H9 (cell line): ENCODE data around the gene UPF2. TPM values are rescaled to one million over a fixed set of nuclear protein-coding genes. Genes with fewer than 3 reads are reported as not detected.

Experiments
- DNase-seq: peaks from one replicate; pipeline ENCODE4 v3.0.0-alpha.2; 2017
- H2AFZ ChIP-seq: one replicate; pipeline ENCODE4 v1.6.1; 2013; ENCODE audit warnings: mild to moderate bottlenecking, low read length, control low read depth, moderate library complexity
- H2AK5ac ChIP-seq: 2 replicates; pipeline ENCODE4 v1.6.1; 2013; ENCODE audit warnings: low read length, control low read depth, mixed read lengths; ENCODE audit not compliant: insufficient read length
- H2BK120ac ChIP-seq: one replicate; pipeline ENCODE4 v1.6.1; 2013; ENCODE audit warnings: low read depth, mild to moderate bottlenecking, low read length, control low read depth, inconsistent platforms; ENCODE audit not compliant: poor library complexity, severe bottlenecking
- H2BK12ac ChIP-seq: 2 replicates; pipeline ENCODE4 v1.6.1; 2013; ENCODE audit warnings: low read length, control low read depth, mixed read lengths, low read depth; ENCODE audit not compliant: insufficient read length
- H2BK15ac ChIP-seq: 2 replicates; pipeline ENCODE4 v1.6.1; 2013; ENCODE audit warnings: low read depth, low read length, control low read depth
- H2BK20ac ChIP-seq: one replicate; pipeline ENCODE4 v1.6.1; 2013; ENCODE audit warnings: low read depth, mild to moderate bottlenecking, low read length, control low read depth, inconsistent platforms; ENCODE audit not compliant: poor library complexity, severe bottlenecking
- H2BK5ac ChIP-seq: 2 replicates; pipeline ENCODE4 v1.6.1; 2013; ENCODE audit warnings: low read length, control low read depth, mixed read lengths; ENCODE audit not compliant: insufficient read length
- H3K14ac ChIP-seq: 2 replicates; pipeline ENCODE4 v1.6.1; 2013; ENCODE audit warnings: low read length, control low read depth; ENCODE audit not compliant: insufficient read depth
- H3K18ac ChIP-seq: 2 replicates; pipeline ENCODE4 v1.6.1; 2013; ENCODE audit warnings: low read depth, mild to moderate bottlenecking, mixed read lengths, low read length, control low read depth; ENCODE audit not compliant: insufficient read length
- H3K23ac ChIP-seq: 2 replicates; pipeline ENCODE4 v1.6.1; 2013; ENCODE audit warnings: low read length, control low read depth, mixed read lengths, low read depth; ENCODE audit not compliant: insufficient read length
- H3K23me2 ChIP-seq: 2 replicates; pipeline ENCODE4 v1.6.1; 2013; ENCODE audit warnings: low read depth, mild to moderate bottlenecking, mixed read lengths, low read length, control low read depth; ENCODE audit not compliant: insufficient read length, poor library complexity, severe bottlenecking
- H3K27ac ChIP-seq: 2 replicates; pipeline ENCODE4 v1.5.1; 2013; ENCODE audit warnings: low read length, control low read depth, mixed read lengths, low read depth; ENCODE audit not compliant: insufficient read length
- H3K27me3 ChIP-seq: 2 replicates; pipeline ENCODE4 v1.6.1; 2013; ENCODE audit warnings: low read length, control low read depth, inconsistent platforms; ENCODE audit not compliant: insufficient read depth
- H3K4ac ChIP-seq: 2 replicates; pipeline ENCODE4 v1.6.1; 2013; ENCODE audit warnings: low read depth, mild to moderate bottlenecking, control low read depth, inconsistent platforms, low read length, moderate library complexity
- H3K4me1 ChIP-seq: 2 replicates; pipeline ENCODE4 v1.6.1; 2013; ENCODE audit warnings: low read length, control low read depth, inconsistent platforms; ENCODE audit not compliant: insufficient read depth
- H3K4me2 ChIP-seq: 2 replicates; pipeline ENCODE4 v1.6.1; 2013; ENCODE audit warnings: low read length, control low read depth, mixed read lengths; ENCODE audit not compliant: insufficient read length, insufficient read depth
- H3K56ac ChIP-seq: 2 replicates; pipeline ENCODE4 v1.6.1; 2013; ENCODE audit warnings: low read depth, mild to moderate bottlenecking, mixed read lengths, low read length, control low read depth; ENCODE audit not compliant: insufficient read length
- H3K79me1 ChIP-seq: 2 replicates; pipeline ENCODE4 v1.6.1; 2013; ENCODE audit warnings: low read depth, mild to moderate bottlenecking, moderate library complexity, low read length, control low read depth, inconsistent platforms; ENCODE audit not compliant: insufficient read depth, poor library complexity, severe bottlenecking
- H3K79me2 ChIP-seq: 2 replicates; pipeline ENCODE4 v1.6.1; 2013; ENCODE audit warnings: low read length, control low read depth, inconsistent platforms; ENCODE audit not compliant: insufficient read depth
- H3K9ac ChIP-seq: 2 replicates; pipeline ENCODE4 v1.6.1; 2013; ENCODE audit warnings: low read length, control low read depth, mixed read lengths; ENCODE audit not compliant: insufficient read length; ENCODE audit errors: extremely low read depth
- H3K9me3 ChIP-seq: one replicate; pipeline ENCODE4 v1.6.1; 2013; ENCODE audit warnings: low read depth, low read length, inconsistent platforms; ENCODE audit not compliant: control insufficient read depth
- H3T11ph ChIP-seq: one replicate; pipeline ENCODE4 v1.6.1; 2013; ENCODE audit warnings: mild to moderate bottlenecking, low read length, control low read depth, inconsistent platforms
- H4K20me1 ChIP-seq: one replicate; pipeline ENCODE4 v1.6.1; 2013; ENCODE audit not compliant: control insufficient read depth, insufficient read length, insufficient read depth
- H4K5ac ChIP-seq: 2 replicates; pipeline ENCODE4 v1.6.1; 2013; ENCODE audit warnings: low read depth, mild to moderate bottlenecking, mixed read lengths, low read length, control low read depth; ENCODE audit not compliant: insufficient read length
- H4K8ac ChIP-seq: replicated peaks from 2 replicates; pipeline ENCODE4 v1.6.1; 2013; ENCODE audit warnings: low read length, control low read depth, mixed read lengths, low read depth; ENCODE audit not compliant: insufficient read length
- H4K91ac ChIP-seq: 2 replicates; pipeline ENCODE4 v1.6.1; 2013; ENCODE audit warnings: low read depth, mild to moderate bottlenecking, moderate library complexity, mixed read lengths, low read length, control low read depth; ENCODE audit not compliant: insufficient read length
- H3K27ac Mint-ChIP-seq, 3 experiments: 2 replicates in 2 of 3; 3 replicates in 1 of 3; pipeline ENCODE4 v1.8.0; 2020 to 2021; ENCODE audit warnings: mixed read lengths in 3 of 3, mild to moderate bottlenecking in 1 of 3, moderate library complexity in 1 of 3
- H3K27me3 Mint-ChIP-seq: 2 replicates; pipeline ENCODE4 v1.8.0; 2021; ENCODE audit warnings: low read depth, mild to moderate bottlenecking, moderate library complexity, mixed read lengths
- H3K36me3 Mint-ChIP-seq, 3 experiments: 2 replicates in 2 of 3; 3 replicates in 1 of 3; pipeline ENCODE4 v1.8.0; 2020 to 2021; ENCODE audit warnings: low read depth in 3 of 3, mixed read lengths in 3 of 3; ENCODE audit not compliant: insufficient read depth in 1 of 3
- H3K4me1 Mint-ChIP-seq, 2 experiments: 2 replicates each; pipeline ENCODE4 v1.8.0; 2020; ENCODE audit warnings: mixed read lengths in 2 of 2
- H3K4me3 Mint-ChIP-seq, 2 experiments: 2 replicates in 1 of 2; 3 replicates in 1 of 2; pipeline ENCODE4 v1.8.0; 2020 to 2021; ENCODE audit warnings: mild to moderate bottlenecking in 2 of 2, mixed read lengths in 2 of 2, moderate library complexity in 1 of 2
- H3K9me3 Mint-ChIP-seq, 2 experiments: 2 replicates in 1 of 2; 3 replicates in 1 of 2; pipeline ENCODE4 v1.8.0; 2020; ENCODE audit warnings: mild to moderate bottlenecking in 2 of 2, mixed read lengths in 2 of 2, moderate library complexity in 1 of 2
- WGBS: extraction: QIAGEN DNeasy Blood & Tissue Kit; methylation state at CpG from one replicate; pipeline ENCODE4 v1.1.7; 2013; ENCODE audit warnings: missing lambda C conversion rate, low lambda C conversion rate, mixed read lengths; ENCODE audit not compliant: insufficient read length; ENCODE audit errors: extremely low coverage; 5-methylcytosine and 5-hydroxymethylcytosine counted together
- total RNA-seq: library from RNA; stranded (reverse); gene quantifications from 2 replicates; pipeline ENCODE4 v1.2.1, GENCODE V29; 2021
- TF ChIP-seq, protein P1 (sequence below): fragments of 200-600 bp; sonication (generic); conservative IDR thresholded peaks from 3 replicates; pipeline ENCODE4 v1.8.0; 2021; ENCODE audit warnings: antibody characterized with exemption, mild to moderate bottlenecking

The UPF2 gene
- total RNA-seq, 1 experiment from 2014 or later: 34.1 TPM

DNA sequence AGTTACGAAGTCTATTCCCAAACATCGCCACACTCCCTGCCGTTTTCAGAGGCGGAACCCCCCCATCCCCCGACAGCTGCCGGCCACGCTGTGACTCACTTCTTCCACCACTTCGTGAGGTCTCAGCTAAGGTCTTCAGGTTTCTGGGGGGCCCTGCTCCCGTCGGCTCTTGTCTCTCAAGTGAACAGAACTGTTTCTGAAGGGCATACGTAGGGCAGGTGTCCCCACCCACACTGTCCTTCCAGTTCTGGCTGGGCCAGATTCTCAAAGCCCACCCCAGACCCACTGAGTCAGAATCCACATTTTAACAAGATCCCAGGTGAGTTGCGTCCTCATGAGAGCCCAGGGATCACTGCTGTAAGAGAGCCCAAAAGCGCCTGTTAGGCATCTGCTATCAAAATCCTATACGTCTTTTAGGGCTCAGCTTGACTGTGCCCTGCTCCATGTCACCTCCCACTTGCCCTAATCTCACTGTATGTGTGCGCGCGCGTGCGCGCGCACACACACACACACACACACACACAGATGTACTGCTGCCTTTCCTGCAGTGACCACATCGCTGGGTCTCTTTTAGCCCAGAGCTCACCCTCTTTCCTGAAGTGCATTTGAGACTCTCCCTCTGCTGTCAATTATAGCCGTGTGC is 140.7 kb downstream of the UPF2 start:
- peaks cover 8% of the 10 kb centered on the region for H3K4me1 ChIP-seq
- H2BK20ac ChIP-seq: no peak overlapping the region
- H3K36me3 Mint-ChIP-seq: no peaks in the 10 kb centered on the region
- no peak overlapping the region for H2AFZ ChIP-seq
- H3K9me3 Mint-ChIP-seq: no peaks in the 10 kb centered on the region
- DNase-seq: peak; percentile 27
- no peaks in the 10 kb centered on the region for H4K20me1 ChIP-seq
- no peak overlapping the region for H3K56ac ChIP-seq
- H2AK5ac ChIP-seq: no peak overlapping the region
- H2BK12ac ChIP-seq: no peak overlapping the region
- peaks cover 11 to 24% of the 10 kb centered on the region in 2 experiments for H3K4me1 Mint-ChIP-seq
- no peaks in the 10 kb centered on the region for H3K79me2 ChIP-seq
- peak overlapping the region in 1 of 3 experiments; percentile 74; a peak in 3 of 7 replicates for H3K27ac Mint-ChIP-seq
- no peak overlapping the region for H4K8ac ChIP-seq
- H3K23ac ChIP-seq: no peak overlapping the region
- H3K4ac ChIP-seq: no peak overlapping the region
- H2BK15ac ChIP-seq: no peak overlapping the region
- H2BK5ac ChIP-seq: no peak overlapping the region
- no peaks in the 10 kb centered on the region for H3K79me1 ChIP-seq
- no peak overlapping the region for H4K91ac ChIP-seq
- no peak overlapping the region for H2BK120ac ChIP-seq
- no peaks in the 10 kb centered on the region for H3K9me3 ChIP-seq
- WGBS: no CpG with 5 or more reads among the region's 23 CpGs
- no peak overlapping the region for H3K14ac ChIP-seq
- no peak overlapping the region for H4K5ac ChIP-seq
- no peaks in the 10 kb centered on the region; the same call in 1 of the 2 replicates for H3K27me3 Mint-ChIP-seq
- H3K23me2 ChIP-seq: no peaks in the 10 kb centered on the region
- no peak overlapping the region for H3T11ph ChIP-seq
- no peaks in the 10 kb centered on the region for H3K27me3 ChIP-seq
- H3K4me3 Mint-ChIP-seq: no peak overlapping the region
- H3K18ac ChIP-seq: no peak overlapping the region
- TF ChIP-seq, protein P1, sequence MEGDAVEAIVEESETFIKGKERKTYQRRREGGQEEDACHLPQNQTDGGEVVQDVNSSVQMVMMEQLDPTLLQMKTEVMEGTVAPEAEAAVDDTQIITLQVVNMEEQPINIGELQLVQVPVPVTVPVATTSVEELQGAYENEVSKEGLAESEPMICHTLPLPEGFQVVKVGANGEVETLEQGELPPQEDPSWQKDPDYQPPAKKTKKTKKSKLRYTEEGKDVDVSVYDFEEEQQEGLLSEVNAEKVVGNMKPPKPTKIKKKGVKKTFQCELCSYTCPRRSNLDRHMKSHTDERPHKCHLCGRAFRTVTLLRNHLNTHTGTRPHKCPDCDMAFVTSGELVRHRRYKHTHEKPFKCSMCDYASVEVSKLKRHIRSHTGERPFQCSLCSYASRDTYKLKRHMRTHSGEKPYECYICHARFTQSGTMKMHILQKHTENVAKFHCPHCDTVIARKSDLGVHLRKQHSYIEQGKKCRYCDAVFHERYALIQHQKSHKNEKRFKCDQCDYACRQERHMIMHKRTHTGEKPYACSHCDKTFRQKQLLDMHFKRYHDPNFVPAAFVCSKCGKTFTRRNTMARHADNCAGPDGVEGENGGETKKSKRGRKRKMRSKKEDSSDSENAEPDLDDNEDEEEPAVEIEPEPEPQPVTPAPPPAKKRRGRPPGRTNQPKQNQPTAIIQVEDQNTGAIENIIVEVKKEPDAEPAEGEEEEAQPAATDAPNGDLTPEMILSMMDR: no peak
- no peak overlapping the region for H3K27ac ChIP-seq
- H3K9ac ChIP-seq: no peak overlapping the region
- no peak overlapping the region for H3K4me2 ChIP-seq
